Activated CD8-positive, alpha-beta memory T cell treated with anti-CD3 and anti-CD28 coated beads, Interleukin-2, amount 10 ng/mL, durations not matched to agents 7 days and 5 days (primary cell): ENCODE results near the gene B9D2. TPM values are rescaled to one million over a fixed set of nuclear protein-coding genes. Genes with fewer than 3 reads are reported as not detected.

Source experiments
- ATAC-seq: fragments of 150-1000 bp; cut with Tn5 transposase; one replicate; pipeline ENCODE4 v1.10.0; 2021; ENCODE audit warnings: moderate library complexity
- CTCF ChIA-PET: fragments of 350-600 bp; sonication (Branson Sonifier 250); formaldehyde crosslinking; loops from one replicate; lab custom pipeline; 2021; ENCODE audit warnings: antibody characterized with exemption; lab: Charles Lee
- DNase-seq: peaks from one replicate; pipeline ENCODE4 v3.0.0-alpha.2; 2020
- H3K27ac Mint-ChIP-seq: one replicate; pipeline ENCODE4 v1.8.0; 2021; ENCODE audit warnings: mild to moderate bottlenecking, mixed read lengths
- H3K27me3 Mint-ChIP-seq: one replicate; pipeline ENCODE4 v1.8.0; 2021; ENCODE audit warnings: mixed read lengths
- H3K36me3 Mint-ChIP-seq: one replicate; pipeline ENCODE4 v1.8.0; 2021; ENCODE audit warnings: mild to moderate bottlenecking, mixed read lengths
- H3K4me1 Mint-ChIP-seq: one replicate; pipeline ENCODE4 v1.8.0; 2021; ENCODE audit warnings: mixed read lengths
- H3K4me3 Mint-ChIP-seq: one replicate; pipeline ENCODE4 v1.8.0; 2021; ENCODE audit warnings: mild to moderate bottlenecking, moderate library complexity, mixed read lengths
- H3K9me3 Mint-ChIP-seq: one replicate; pipeline ENCODE4 v1.8.0; 2022; ENCODE audit warnings: low read depth, mixed read lengths
- total RNA-seq, 2 experiments: library from RNA; stranded (reverse); gene quantifications; one replicate each; pipeline ENCODE4 v1.2.3, GENCODE V29; 2021

B9D2 gene
- total RNA-seq, 2 experiments from 2014 or later: 8.2 to 9.3 TPM

DNA sequence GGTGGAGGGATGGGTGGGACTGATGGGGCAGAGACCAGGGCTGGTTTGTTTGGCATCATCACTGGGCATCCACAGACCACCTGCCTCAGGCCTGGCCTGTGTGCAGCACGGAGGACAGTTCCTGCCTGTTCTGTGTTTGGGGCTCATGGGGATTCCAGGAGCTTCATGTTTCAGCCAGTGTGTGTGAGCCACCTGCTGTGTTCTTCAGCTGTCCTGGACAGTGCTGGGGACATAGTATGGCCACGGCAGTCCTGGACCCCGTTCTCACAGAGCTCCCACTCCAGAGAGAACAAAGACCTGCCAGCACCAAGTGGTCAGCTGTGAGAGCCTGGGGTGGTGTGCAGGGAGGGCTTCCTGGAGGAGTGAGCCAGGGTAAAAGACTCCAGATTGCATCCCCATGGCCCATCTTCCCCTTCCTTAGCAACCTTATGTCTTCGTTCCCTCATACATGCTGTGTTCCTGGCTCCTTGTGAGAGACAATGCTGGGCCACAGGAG is 55.9 kb downstream of the B9D2 start:
- Mint-ChIP-seq H3K27me3 (no peaks in the 10 kb centered on the region), H3K4me1 (peaks cover 82% of the 10 kb centered on the region), H3K9me3 (no peaks in the 10 kb centered on the region), H3K4me3 (peak overlapping the region; percentile 95), H3K27ac (peak overlapping the region; percentile 94), H3K36me3 (peaks cover 55% of the 10 kb centered on the region)
- no peak for DNase-seq
- CTCF ChIA-PET: interaction anchor here (0.9 to 11.7 kb wide), 24 partner anchors 9 to 646 kb away, joined by 3 to 110 read pairs (median 5); partner anchors contain the start of genes B9D2 and HNRNPUL1
- peak; percentile 5 for ATAC-seq

DNA sequence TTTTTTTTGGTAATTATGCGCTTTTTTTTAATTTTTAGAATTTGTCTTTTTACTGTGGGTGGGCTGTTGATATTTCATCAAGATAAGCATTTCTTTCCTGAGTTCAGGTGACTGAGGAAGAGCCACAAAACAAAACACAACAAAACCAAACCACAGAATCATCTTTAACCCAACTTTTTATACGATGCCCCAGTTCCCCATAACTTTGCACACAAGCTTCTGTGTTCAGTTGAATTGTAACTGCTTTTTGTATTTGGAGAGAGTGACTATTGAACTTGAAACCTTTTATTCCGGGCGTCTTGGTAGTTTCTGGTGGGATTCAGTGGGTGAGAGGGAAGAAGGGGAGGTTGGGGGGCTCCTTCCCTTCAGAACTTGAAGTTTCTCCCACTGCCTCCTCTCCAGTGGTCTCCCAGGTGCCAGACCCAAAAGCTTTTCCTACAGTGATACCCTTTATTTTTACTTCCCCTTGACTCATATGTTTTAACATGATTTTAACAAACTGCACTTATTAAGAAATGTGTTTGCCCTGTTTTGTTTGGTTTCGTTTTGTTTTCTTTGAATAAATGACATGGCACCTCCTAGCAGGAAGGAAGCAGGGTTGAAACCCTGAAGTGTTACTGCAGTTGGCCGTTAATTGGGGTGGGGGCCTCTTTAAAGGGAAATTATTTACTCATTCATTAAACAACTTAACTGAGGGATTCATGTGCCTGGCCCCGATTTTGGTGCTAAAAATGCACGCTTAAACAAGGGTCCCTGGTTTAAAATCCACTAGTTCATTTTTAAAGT is 56.7 kb downstream of the B9D2 start:
- peak overlapping the region; percentile 94 for H3K27ac Mint-ChIP-seq
- no peaks in the 10 kb centered on the region for H3K9me3 Mint-ChIP-seq
- ATAC-seq (no peak), DNase-seq (peak; percentile 60)
- H3K36me3 Mint-ChIP-seq: peaks cover 55% of the 10 kb centered on the region
- peak overlapping the region; percentile 60 for H3K4me3 Mint-ChIP-seq
- H3K27me3 Mint-ChIP-seq: no peaks in the 10 kb centered on the region
- H3K4me1 Mint-ChIP-seq: peaks cover 85% of the 10 kb centered on the region
- CTCF ChIA-PET: interaction anchor here (0.6 to 11.7 kb wide), 16 partner anchors 9 to 517 kb away, joined by 3 to 110 read pairs (median 6); partner anchors contain the start of genes B9D2 and HNRNPUL1

DNA sequence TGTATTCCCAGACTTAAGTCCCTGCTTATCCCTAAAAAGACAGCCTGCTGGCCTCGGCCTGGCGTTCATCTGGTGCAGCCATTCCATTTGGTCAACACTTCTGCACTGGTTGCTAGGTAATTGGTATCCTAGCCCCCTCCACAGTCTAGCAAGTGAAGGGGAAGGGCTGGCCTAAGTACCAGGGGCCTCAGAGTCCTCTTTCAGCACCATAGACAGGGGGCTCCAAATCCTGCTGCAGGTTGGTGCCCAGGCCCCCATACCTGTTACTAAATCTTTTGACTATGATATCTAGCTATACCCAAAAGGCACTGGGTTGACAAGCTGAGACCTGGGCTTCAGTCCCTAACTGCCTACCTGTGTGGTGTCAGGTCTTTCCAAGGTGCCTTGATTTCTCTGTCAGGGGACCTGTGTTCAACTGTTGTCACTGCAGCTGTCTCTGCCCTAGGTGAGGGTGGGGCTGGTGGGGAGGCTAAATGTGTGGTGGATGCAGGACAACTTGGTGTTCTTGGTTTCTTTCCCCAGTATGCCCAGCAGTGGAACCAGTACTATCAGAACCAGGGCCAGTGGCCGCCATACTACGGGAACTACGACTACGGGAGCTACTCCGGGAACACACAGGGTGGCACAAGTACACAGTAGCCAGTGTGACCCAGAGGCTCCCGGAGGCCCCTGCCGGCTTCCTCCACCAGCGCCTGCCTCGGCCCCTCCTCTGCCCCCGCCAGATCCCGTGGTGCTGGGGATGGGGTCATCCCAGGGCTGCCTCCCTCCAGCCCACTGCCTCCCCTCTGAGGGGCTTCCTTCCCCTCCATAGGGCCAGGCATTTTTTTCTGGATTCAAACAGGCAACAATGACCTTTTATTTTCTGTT is 57.8 kb downstream of the B9D2 start:
- H3K27me3 Mint-ChIP-seq: no peaks in the 10 kb centered on the region
- H3K27ac Mint-ChIP-seq: peak overlapping the region; percentile 94
- ATAC-seq (no peak), DNase-seq (no peak)
- peak overlapping the region; percentile 60 for H3K4me3 Mint-ChIP-seq
- peaks cover 87% of the 10 kb centered on the region for H3K4me1 Mint-ChIP-seq
- peaks cover 56% of the 10 kb centered on the region for H3K36me3 Mint-ChIP-seq
- no peaks in the 10 kb centered on the region for H3K9me3 Mint-ChIP-seq
- CTCF ChIA-PET: interaction anchor here (0.7 to 11.7 kb wide), 6 partner anchors 8 to 50 kb away, joined by 3 to 110 read pairs (median 4); partner anchors contain the start of gene HNRNPUL1

DNA sequence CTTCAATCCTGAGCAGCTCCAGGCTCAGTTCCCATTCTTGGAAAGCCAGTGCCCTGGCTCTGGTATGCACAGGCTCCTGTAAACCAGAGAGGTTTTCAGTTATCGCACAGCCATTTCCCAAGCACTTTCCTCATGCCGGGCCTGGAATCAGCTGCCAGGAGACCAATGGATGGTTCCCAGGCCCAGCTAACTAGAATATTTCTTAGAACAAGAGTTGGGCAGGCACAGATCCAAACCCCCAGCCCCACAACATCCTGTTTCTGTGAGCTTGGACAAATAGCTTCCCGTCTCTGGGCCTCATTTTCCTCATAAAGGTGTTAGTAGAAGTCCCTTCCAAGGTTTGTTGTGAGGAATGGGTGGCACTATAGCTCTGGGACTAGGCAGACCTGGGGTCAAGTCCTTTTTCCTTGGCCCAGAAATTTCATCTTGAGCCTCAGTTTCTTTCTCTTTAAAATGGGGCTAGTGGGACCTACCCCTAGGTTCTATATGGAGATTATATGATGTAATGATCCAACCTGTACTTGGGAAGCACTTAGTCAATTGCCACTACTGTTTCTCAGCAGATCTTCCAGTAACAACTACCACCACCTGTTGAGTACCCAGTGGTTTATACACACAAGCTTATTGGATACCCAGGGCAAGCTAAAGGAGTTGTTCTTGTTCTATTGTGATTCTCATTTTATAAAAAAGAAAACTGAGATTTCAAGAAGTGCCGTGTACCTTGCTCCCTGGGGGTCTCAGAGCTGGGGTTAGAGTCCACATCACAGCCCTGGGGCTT is 59.1 kb downstream of the B9D2 start:
- CTCF ChIA-PET: interaction anchor here (0.7 to 11.7 kb wide), 7 partner anchors 18 to 100 kb away, joined by 3 to 110 read pairs (median 4); partner anchors contain the start of genes B9D2 and HNRNPUL1
- Mint-ChIP-seq H3K4me3 (no peak overlapping the region), H3K36me3 (peaks cover 62% of the 10 kb centered on the region), H3K4me1 (peaks cover 92% of the 10 kb centered on the region), H3K9me3 (no peaks in the 10 kb centered on the region), H3K27me3 (no peaks in the 10 kb centered on the region), H3K27ac (peak overlapping the region; percentile 96)
- ATAC-seq: no peak
- no peak for DNase-seq

Other genes starting within 250 kb of the B9D2 start
- not detected for gene CYP2F1, start 249.7 kb downstream of the B9D2 start, total RNA-seq
- under 1 TPM in 1 of 2 experiments, not detected in 1; 0.19 TPM for gene CYP2S1, start 170.9 kb downstream of the B9D2 start, total RNA-seq
- under 1 TPM; 0.05 to 0.29 TPM for gene AXL, start 144.9 kb downstream of the B9D2 start, total RNA-seq
- 100 to 1,000 TPM; 342 to 348 TPM for gene HNRNPUL1, start 99.8 kb downstream of the B9D2 start, total RNA-seq
- gene CCDC97, start 54.0 kb downstream of the B9D2 start, total RNA-seq: 10 to 100 TPM; 42.9 to 43.5 TPM
- gene TGFB1, start 10.2 kb downstream of the B9D2 start, total RNA-seq: 100 to 1,000 TPM; 171 to 179 TPM
- 1 to 10 TPM; 4.8 to 6.0 TPM for gene TMEM91, start 12.4 kb upstream of the B9D2 start, total RNA-seq
- 10 to 100 TPM; 24.4 to 36.0 TPM for gene EXOSC5, start 33.2 kb upstream of the B9D2 start, total RNA-seq
- gene BCKDHA, start 33.7 kb upstream of the B9D2 start, total RNA-seq: 10 to 100 TPM; 18.7 to 20.1 TPM
- 1 to 10 TPM; 3.2 TPM for gene B3GNT8, start 63.2 kb upstream of the B9D2 start, total RNA-seq
- gene DMAC2, start 75.8 kb upstream of the B9D2 start, total RNA-seq: 10 to 100 TPM; 43.2 to 56.5 TPM
- not detected for gene ERICH4, start 79.0 kb upstream of the B9D2 start, total RNA-seq
- 10 to 100 TPM; 54.6 to 57.1 TPM for gene CEACAM21, start 212.0 kb upstream of the B9D2 start, total RNA-seq